ENCODE data around the gene TXNDC11.

DNA sequence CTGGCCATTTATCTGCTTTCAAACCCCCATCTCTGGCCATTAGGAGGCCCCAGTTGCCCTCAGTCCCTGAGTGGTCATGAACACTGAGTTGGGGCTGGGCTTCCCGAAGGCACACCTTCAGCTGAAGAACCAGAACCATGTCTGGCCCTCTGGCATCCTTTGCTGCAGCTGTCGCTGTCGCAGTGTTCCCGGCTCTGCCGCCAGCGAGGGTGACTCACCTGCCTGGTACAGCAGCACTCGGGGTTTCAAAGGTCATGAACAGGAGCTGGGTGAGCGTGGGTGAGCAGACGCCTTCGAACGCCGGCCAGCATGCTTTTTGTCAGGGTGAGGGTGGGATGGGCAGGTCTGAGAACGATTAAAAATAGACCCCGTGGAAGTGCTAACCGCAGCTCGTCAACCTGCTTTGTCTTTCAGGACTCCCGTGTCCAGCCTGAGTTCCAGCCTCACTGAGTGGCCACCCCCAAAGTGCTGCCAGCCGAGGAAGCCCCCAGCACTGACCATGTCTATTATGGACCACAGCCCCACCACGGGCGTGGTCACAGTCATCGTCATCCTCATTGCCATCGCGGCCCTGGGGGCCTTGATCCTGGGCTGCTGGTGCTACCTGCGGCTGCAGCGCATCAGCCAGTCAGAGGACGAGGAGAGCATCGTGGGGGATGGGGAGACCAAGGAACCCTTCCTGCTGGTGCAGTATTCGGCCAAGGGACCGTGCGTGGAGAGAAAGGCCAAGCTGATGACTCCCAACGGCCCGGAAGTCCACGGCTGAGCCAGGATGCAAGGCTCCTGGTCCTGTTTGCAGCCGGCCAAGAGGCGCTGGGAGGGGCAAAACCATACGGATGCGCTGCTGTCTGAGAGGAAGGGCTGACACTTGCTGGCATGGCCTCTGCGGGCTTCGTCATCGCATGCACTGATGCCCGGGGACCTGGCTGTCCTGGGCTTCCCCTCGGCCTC lies 66.8 kb downstream of the TXNDC11 start:
- TF ChIP-seq EP300 (IDR thresholded peaks at IDR 0.05) (no peak), MAFK (IDR thresholded peaks at IDR 0.05; ENCODE audit: partially characterized antibody) (no peak), POLR2AphosphoS2 (conservative IDR thresholded peaks at IDR 0.05; ENCODE audit: low read length) (no peak), RCOR1 (IDR thresholded peaks at IDR 0.05; ENCODE audit: low read depth, low read length) (no peak), BHLHE40 (IDR thresholded peaks at IDR 0.05; ENCODE audit: low read depth, low read length) (no peak), TP53 (CRISPR knock-in tag; IDR thresholded peaks at IDR 0.05) (no peak), EHF (CRISPR knock-in tag; IDR thresholded peaks at IDR 0.05) (no peak), RAD21 (conservative IDR thresholded peaks at IDR 0.05 in 1 of 2, IDR thresholded peaks at IDR 0.05 in 1 of 2) (peak in 1 of 2 experiments; percentile 14; a peak in 1 of 5 replicates), CEBPB (IDR thresholded peaks at IDR 0.05) (no peak), JUNB (IDR thresholded peaks at IDR 0.05) (no peak)
- TF ChIP-seq, protein P1, sequence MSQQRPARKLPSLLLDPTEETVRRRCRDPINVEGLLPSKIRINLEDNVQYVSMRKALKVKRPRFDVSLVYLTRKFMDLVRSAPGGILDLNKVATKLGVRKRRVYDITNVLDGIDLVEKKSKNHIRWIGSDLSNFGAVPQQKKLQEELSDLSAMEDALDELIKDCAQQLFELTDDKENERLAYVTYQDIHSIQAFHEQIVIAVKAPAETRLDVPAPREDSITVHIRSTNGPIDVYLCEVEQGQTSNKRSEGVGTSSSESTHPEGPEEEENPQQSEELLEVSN (IDR thresholded peaks at IDR 0.05; ENCODE audit: borderline replicate concordance, low read depth), result no peak
- TF ChIP-seq, protein P2, sequence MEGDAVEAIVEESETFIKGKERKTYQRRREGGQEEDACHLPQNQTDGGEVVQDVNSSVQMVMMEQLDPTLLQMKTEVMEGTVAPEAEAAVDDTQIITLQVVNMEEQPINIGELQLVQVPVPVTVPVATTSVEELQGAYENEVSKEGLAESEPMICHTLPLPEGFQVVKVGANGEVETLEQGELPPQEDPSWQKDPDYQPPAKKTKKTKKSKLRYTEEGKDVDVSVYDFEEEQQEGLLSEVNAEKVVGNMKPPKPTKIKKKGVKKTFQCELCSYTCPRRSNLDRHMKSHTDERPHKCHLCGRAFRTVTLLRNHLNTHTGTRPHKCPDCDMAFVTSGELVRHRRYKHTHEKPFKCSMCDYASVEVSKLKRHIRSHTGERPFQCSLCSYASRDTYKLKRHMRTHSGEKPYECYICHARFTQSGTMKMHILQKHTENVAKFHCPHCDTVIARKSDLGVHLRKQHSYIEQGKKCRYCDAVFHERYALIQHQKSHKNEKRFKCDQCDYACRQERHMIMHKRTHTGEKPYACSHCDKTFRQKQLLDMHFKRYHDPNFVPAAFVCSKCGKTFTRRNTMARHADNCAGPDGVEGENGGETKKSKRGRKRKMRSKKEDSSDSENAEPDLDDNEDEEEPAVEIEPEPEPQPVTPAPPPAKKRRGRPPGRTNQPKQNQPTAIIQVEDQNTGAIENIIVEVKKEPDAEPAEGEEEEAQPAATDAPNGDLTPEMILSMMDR (IDR thresholded peaks at IDR 0.05), result no peak
- TF ChIP-seq, protein P3, sequence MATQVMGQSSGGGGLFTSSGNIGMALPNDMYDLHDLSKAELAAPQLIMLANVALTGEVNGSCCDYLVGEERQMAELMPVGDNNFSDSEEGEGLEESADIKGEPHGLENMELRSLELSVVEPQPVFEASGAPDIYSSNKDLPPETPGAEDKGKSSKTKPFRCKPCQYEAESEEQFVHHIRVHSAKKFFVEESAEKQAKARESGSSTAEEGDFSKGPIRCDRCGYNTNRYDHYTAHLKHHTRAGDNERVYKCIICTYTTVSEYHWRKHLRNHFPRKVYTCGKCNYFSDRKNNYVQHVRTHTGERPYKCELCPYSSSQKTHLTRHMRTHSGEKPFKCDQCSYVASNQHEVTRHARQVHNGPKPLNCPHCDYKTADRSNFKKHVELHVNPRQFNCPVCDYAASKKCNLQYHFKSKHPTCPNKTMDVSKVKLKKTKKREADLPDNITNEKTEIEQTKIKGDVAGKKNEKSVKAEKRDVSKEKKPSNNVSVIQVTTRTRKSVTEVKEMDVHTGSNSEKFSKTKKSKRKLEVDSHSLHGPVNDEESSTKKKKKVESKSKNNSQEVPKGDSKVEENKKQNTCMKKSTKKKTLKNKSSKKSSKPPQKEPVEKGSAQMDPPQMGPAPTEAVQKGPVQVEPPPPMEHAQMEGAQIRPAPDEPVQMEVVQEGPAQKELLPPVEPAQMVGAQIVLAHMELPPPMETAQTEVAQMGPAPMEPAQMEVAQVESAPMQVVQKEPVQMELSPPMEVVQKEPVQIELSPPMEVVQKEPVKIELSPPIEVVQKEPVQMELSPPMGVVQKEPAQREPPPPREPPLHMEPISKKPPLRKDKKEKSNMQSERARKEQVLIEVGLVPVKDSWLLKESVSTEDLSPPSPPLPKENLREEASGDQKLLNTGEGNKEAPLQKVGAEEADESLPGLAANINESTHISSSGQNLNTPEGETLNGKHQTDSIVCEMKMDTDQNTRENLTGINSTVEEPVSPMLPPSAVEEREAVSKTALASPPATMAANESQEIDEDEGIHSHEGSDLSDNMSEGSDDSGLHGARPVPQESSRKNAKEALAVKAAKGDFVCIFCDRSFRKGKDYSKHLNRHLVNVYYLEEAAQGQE (IDR thresholded peaks at IDR 0.05), result no peak
- TF ChIP-seq, protein P4, sequence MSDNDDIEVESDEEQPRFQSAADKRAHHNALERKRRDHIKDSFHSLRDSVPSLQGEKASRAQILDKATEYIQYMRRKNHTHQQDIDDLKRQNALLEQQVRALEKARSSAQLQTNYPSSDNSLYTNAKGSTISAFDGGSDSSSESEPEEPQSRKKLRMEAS (IDR thresholded peaks at IDR 0.05), result peak; percentile 64; the same call in 1 of the 2 replicates

Data from A549 (cell line).